Suprapubic skin (tissue), 4 donors: ENCODE measurements around the gene TARP.

ENCODE experiments used
- DNase-seq, 2 donors: peaks; one replicate each; pipeline ENCODE4 v3.0.0-alpha.2; 2019; ENCODE audit warnings: low spot score in 2 of 2
- H3K27ac ChIP-seq: fragments of 200-600 bp; sonication (generic); one replicate; pipeline ENCODE4 v1.5.1; 2019
- H3K27me3 ChIP-seq: fragments of 200-600 bp; sonication (generic); one replicate; pipeline ENCODE4 v1.5.1; 2019
- H3K36me3 ChIP-seq: fragments of 200-600 bp; sonication (generic); one replicate; pipeline ENCODE4 v1.5.1; 2019
- H3K4me1 ChIP-seq: fragments of 200-600 bp; sonication (generic); one replicate; pipeline ENCODE4 v1.5.1; 2019
- H3K4me3 ChIP-seq: fragments of 200-600 bp; sonication (generic); one replicate; pipeline ENCODE4 v1.5.1; 2019; ENCODE audit warnings: mild to moderate bottlenecking
- H3K9me3 ChIP-seq: fragments of 200-600 bp; sonication (generic); one replicate; pipeline ENCODE4 v1.5.1; 2019
- EP300 ChIP-seq: sonication (generic); formaldehyde crosslinking; IDR thresholded peaks from one replicate; pipeline ENCODE4 v1.6.1; 2017; ENCODE audit warnings: antibody characterized with exemption
- POLR2A ChIP-seq, 2 donors: fragments of 450-650 bp; IDR thresholded peaks; one replicate each; pipeline ENCODE4 v1.6.1; 2017; ENCODE audit warnings: antibody characterized with exemption in 2 of 2, mild to moderate bottlenecking in 2 of 2, moderate library complexity in 2 of 2
- POLR2AphosphoS5 ChIP-seq, 3 donors: sonication (generic); formaldehyde crosslinking; IDR thresholded peaks; one replicate each; pipeline ENCODE4 v1.6.1; 2017; ENCODE audit warnings: antibody characterized with exemption in 3 of 3
- WGBS: methylation state at CpG from one replicate; pipeline ENCODE4 v1.1.5; 2018; 5-methylcytosine and 5-hydroxymethylcytosine counted together
- TF ChIP-seq, protein P1 (sequence below), 2 donors: fragments of 200-600 bp in 1 of 2; fragments of 450-650 bp in 1 of 2; sonication (generic) in 1 of 2; IDR thresholded peaks; one replicate each; pipeline ENCODE4 v1.5.1; 2016 to 2019; ENCODE audit warnings: antibody characterized with exemption in 2 of 2, mild to moderate bottlenecking in 1 of 2, moderate library complexity in 1 of 2

Gene TARP

GRCh38 chr7:38229884-38230642 is 43.4 kb downstream of the TARP start:
- Histone ChIP-seq H3K4me1 (no peaks in the 10 kb centered on the region), H3K9me3 (no peaks in the 10 kb centered on the region), H3K27ac (no peak overlapping the region), H3K36me3 (peaks cover 27% of the 10 kb centered on the region), H3K27me3 (no peaks in the 10 kb centered on the region), H3K4me3 (no peak overlapping the region)
- no peak for TF ChIP-seq POLR2A (IDR thresholded peaks at IDR 0.05)
- no peak for TF ChIP-seq POLR2AphosphoS5 (IDR thresholded peaks at IDR 0.05)
- TF ChIP-seq, protein P1, sequence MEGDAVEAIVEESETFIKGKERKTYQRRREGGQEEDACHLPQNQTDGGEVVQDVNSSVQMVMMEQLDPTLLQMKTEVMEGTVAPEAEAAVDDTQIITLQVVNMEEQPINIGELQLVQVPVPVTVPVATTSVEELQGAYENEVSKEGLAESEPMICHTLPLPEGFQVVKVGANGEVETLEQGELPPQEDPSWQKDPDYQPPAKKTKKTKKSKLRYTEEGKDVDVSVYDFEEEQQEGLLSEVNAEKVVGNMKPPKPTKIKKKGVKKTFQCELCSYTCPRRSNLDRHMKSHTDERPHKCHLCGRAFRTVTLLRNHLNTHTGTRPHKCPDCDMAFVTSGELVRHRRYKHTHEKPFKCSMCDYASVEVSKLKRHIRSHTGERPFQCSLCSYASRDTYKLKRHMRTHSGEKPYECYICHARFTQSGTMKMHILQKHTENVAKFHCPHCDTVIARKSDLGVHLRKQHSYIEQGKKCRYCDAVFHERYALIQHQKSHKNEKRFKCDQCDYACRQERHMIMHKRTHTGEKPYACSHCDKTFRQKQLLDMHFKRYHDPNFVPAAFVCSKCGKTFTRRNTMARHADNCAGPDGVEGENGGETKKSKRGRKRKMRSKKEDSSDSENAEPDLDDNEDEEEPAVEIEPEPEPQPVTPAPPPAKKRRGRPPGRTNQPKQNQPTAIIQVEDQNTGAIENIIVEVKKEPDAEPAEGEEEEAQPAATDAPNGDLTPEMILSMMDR (IDR thresholded peaks at IDR 0.05) = no peak
- no peak for TF ChIP-seq EP300
- no peak for DNase-seq
- 82% methylated on average over 6 of the region's 6 CpGs for WGBS

- Histone ChIP-seq H3K27me3 (no peaks in the 10 kb centered on the region), H3K9me3 (no peaks in the 10 kb centered on the region), H3K27ac (no peak overlapping the region), H3K36me3 (peaks cover 33% of the 10 kb centered on the region), H3K4me3 (no peak overlapping the region), H3K4me1 (no peaks in the 10 kb centered on the region)
- DNase-seq = no peak
- TF ChIP-seq POLR2A (IDR thresholded peaks at IDR 0.05) = no peak
- TF ChIP-seq, protein P1 (IDR thresholded peaks at IDR 0.05) = no peak
- no peak for TF ChIP-seq EP300
- TF ChIP-seq POLR2AphosphoS5 (IDR thresholded peaks at IDR 0.05) = no peak
- 89% methylated on average over 6 of the region's 6 CpGs for WGBS
Measured at GRCh38 chr7:38229386-38229785, 44.0 kb downstream of the TARP start.

DNA sequence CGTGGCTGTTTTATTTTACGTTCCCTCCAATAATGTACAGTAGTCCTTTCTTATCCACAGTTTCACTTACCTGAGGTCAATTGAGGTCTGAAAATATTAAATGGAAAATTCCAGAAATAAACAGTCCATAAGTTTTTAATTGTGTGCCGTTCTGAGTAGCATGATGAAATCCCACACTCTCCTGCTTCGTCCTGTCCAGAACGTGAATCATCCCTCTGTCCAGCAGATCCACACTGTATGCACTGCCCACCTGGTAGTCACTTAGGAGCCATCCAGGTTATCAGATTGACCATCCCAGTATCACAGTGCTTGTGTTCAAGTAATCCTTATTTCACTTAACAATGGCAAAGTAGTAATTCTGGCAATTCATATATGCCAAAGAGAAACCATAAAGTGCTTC is 49.0 kb downstream of the TARP start:
- WGBS = 84% methylated on average over 5 of the region's 5 CpGs
- DNase-seq = no peak

DNA sequence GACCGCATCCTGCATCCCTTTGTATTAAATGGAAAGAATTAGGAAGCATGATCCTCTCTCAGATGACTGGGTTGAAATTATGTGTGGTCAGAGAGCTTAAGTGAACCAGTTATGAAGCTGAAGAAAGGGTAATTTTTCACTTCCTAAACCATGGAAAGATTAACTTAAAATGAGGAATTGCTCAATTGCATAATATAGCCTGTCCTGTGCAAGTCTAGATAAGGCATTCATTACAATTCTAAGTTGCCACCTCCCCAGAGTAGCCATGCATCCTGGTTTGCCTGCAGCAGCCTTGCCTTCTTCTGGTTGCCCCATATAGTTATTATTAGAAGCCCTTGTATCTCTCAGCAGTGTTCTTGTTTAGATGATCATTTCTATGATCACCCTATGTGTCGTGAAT is 50.1 kb downstream of the TARP start:
- no peak overlapping the region for H3K4me3 ChIP-seq
- TF ChIP-seq EP300 (no peak), POLR2AphosphoS5 (IDR thresholded peaks at IDR 0.05) (no peak), POLR2A (IDR thresholded peaks at IDR 0.05) (no peak)
- TF ChIP-seq, protein P1 (IDR thresholded peaks at IDR 0.05) = no peak
- peaks cover 36% of the 10 kb centered on the region for H3K36me3 ChIP-seq
- no peak for DNase-seq
- no peaks in the 10 kb centered on the region for H3K27me3 ChIP-seq
- 91% methylated on average over 2 of the region's 2 CpGs for WGBS
- H3K4me1 ChIP-seq = peaks cover 4% of the 10 kb centered on the region
- H3K9me3 ChIP-seq = no peaks in the 10 kb centered on the region
- H3K27ac ChIP-seq = no peak overlapping the region

More for the DNA sequence above, 49.0 kb downstream of the TARP start:
- H3K27ac ChIP-seq = no peak overlapping the region
- no peak overlapping the region for H3K4me3 ChIP-seq
- H3K36me3 ChIP-seq = peaks cover 38% of the 10 kb centered on the region
- TF ChIP-seq EP300 (no peak), POLR2AphosphoS5 (IDR thresholded peaks at IDR 0.05) (no peak), POLR2A (IDR thresholded peaks at IDR 0.05) (no peak)
- peaks cover 4% of the 10 kb centered on the region for H3K4me1 ChIP-seq
- no peaks in the 10 kb centered on the region for H3K27me3 ChIP-seq
- H3K9me3 ChIP-seq = no peaks in the 10 kb centered on the region

DNA sequence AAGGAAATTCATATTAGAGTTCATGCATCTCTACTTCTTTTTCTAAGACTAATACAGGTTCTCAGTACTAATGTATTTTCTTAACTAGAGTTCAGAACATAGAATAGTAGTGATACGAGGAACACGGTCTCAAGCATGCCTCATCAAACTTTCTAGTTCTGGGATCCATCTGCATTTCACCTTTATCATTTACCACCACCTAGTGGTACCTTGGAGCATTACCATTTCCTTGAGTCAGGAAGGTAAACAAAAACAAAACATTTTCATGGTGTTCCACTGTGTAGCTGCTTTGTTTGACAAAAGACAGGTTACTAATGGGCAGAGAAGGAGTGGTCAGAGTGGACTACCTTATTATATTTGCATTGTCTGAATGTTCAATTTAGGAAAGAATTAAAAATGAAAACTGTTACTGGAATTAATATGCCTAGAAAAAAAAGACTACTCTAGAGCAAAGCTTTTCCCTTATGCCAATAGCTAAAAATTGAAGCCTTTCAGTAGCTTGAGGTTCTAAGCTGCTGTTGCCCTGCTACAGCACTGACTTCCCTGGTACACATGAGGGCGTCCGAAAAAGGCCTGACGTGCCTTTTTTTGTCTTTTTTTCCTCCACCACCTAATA is 50.8 kb downstream of the TARP start:
- Histone ChIP-seq H3K4me1 (peaks cover 4% of the 10 kb centered on the region), H3K4me3 (no peak overlapping the region), H3K9me3 (no peaks in the 10 kb centered on the region), H3K27ac (no peak overlapping the region), H3K27me3 (no peaks in the 10 kb centered on the region), H3K36me3 (peaks cover 40% of the 10 kb centered on the region)
- no peak for DNase-seq
- no peak for TF ChIP-seq EP300
- TF ChIP-seq POLR2AphosphoS5 (IDR thresholded peaks at IDR 0.05) = no peak
- TF ChIP-seq, protein P1 (IDR thresholded peaks at IDR 0.05) = peak; percentile 76 to 90
- no peak for TF ChIP-seq POLR2A (IDR thresholded peaks at IDR 0.05)
- 59% methylated on average over 5 of the region's 5 CpGs for WGBS
